GM21447 (cell line): Measurements from ENCODE around the gene LENEP.
"Not testable (repeated sequence)": the region's sequence is repeated elsewhere in the genome, so short reads cannot be mapped to it uniquely, and the experiment has no call there.

Source experiments
- ATAC-seq: cut with Tn5 transposase; IDR thresholded peaks from one replicate; pipeline ENCODE4 v1.9.1; 2021; ENCODE audit not compliant: unreplicated experiment

LENEP gene

GRCh38 chr1:154974808-154975408 lies 18.5 kb upstream of the LENEP start:
- ATAC-seq = peak; percentile 47

- ATAC-seq = no peak
Observed at GRCh38 chr1:154975409-154976059, 17.9 kb upstream of the LENEP start.

GRCh38 chr1:154977762-154978161 lies 15.6 kb upstream of the LENEP start:
- not testable (repeated sequence) for ATAC-seq

GRCh38 chr1:154978360-154978759 lies 15.0 kb upstream of the LENEP start:
- ATAC-seq = no peak

GRCh38 chr1:154982341-154982740 lies 11.0 kb upstream of the LENEP start:
- no peak for ATAC-seq

- ATAC-seq = peak; percentile 97
Observed at GRCh38 chr1:154982897-154983648, 10.3 kb upstream of the LENEP start, which contains the start of gene FLAD1. Gene FLAD1, plus strand, starts transcription at chr1:154983344. Its CDS starts 351 bp downstream, at chr1:154983695.

GRCh38 chr1:154983776-154984466 lies 9.5 kb upstream of the LENEP start:
- ATAC-seq = no peak

GRCh38 chr1:154986736-154987135 lies 6.7 kb upstream of the LENEP start:
- not testable (repeated sequence) for ATAC-seq

- ATAC-seq = no peak
Observed at GRCh38 chr1:154987326-154987725, 6.1 kb upstream of the LENEP start.

- ATAC-seq = no peak
Observed at GRCh38 chr1:154988058-154988954, 5.1 kb upstream of the LENEP start.

GRCh38 chr1:154989195-154989860 lies 4.1 kb upstream of the LENEP start:
- no peak for ATAC-seq

- ATAC-seq = no peak
Observed at GRCh38 chr1:154990276-154990675, 3.1 kb upstream of the LENEP start.

GRCh38 chr1:154992721-154993571 lies 440 bp upstream of the LENEP start:
- ATAC-seq = no peak

GRCh38 chr1:154994269-154994587 lies 842 bp downstream of the LENEP start:
- ATAC-seq = no peak

GRCh38 chr1:154994591-154994990 lies 1.2 kb downstream of the LENEP start:
- no peak for ATAC-seq

- not testable (repeated sequence) for ATAC-seq
Observed at GRCh38 chr1:154995301-154995983, 2.1 kb downstream of the LENEP start.

GRCh38 chr1:154996966-154997701 lies 3.7 kb downstream of the LENEP start:
- no peak for ATAC-seq
